HCT116 (cell line): ENCODE data around the gene ADPRHL1.

Experiments used
- CBX3 ChIP-seq: IDR thresholded peaks from 2 replicates; pipeline ENCODE4 v1.6.1; 2012; ENCODE audit warnings: low read depth
- EZH2 ChIP-seq: fragments of 200-600 bp; sonication (generic); IDR thresholded peaks from 2 replicates; pipeline ENCODE4 v1.6.1; 2017; ENCODE audit warnings: antibody characterized with exemption, mixed run types
- POLR2A ChIP-seq: IDR thresholded peaks from 2 replicates; pipeline ENCODE4 v1.7.0; 2011; ENCODE audit warnings: borderline replicate concordance; ENCODE audit not compliant: insufficient read depth, insufficient read length; ENCODE audit errors: extremely low read depth
- POLR2AphosphoS5 ChIP-seq: IDR thresholded peaks from 2 replicates; pipeline ENCODE4 v1.6.1; 2011; ENCODE audit warnings: mild to moderate bottlenecking, low read depth, low read length, moderate library complexity
- RAD21 ChIP-seq: IDR thresholded peaks from 2 replicates; pipeline ENCODE4 v1.6.1; 2012; ENCODE audit warnings: low read depth, mild to moderate bottlenecking
- SP1 ChIP-seq: IDR thresholded peaks from 2 replicates; pipeline ENCODE4 v1.6.1; 2012; ENCODE audit warnings: low read depth
- SRF ChIP-seq: IDR thresholded peaks from 2 replicates; pipeline ENCODE4 v1.6.1; 2012; ENCODE audit warnings: low read depth
- TCF7L2 ChIP-seq: IDR thresholded peaks from 2 replicates; pipeline ENCODE4 v1.7.0; 2011; ENCODE audit warnings: borderline replicate concordance, inconsistent platforms; ENCODE audit not compliant: insufficient read depth, insufficient read length; ENCODE audit errors: extremely low read depth
- YY1 ChIP-seq: IDR thresholded peaks from 2 replicates; pipeline ENCODE4 v1.6.1; 2011; ENCODE audit warnings: low read length, low read depth, moderate library complexity, mild to moderate bottlenecking; ENCODE audit not compliant: insufficient replicate concordance; ENCODE audit errors: extremely low read depth
- ZFX ChIP-seq: fragments of 450-650 bp; IDR thresholded peaks from 2 replicates; pipeline ENCODE4 v1.6.1; 2017
- TF ChIP-seq, protein P1 (sequence below), 3 experiments: fragments of 200-600 bp in 1 of 3; sonication (generic) in 1 of 3; IDR thresholded peaks in 2 of 3; conservative IDR thresholded peaks in 1 of 3; 2 replicates each; pipeline ENCODE4 v1.5.1; 2012 to 2017; ENCODE audit warnings: low read depth in 2 of 3, low read length in 2 of 3, antibody characterized with exemption in 1 of 3, borderline replicate concordance in 1 of 3, control low read depth in 1 of 3, mild to moderate bottlenecking in 1 of 3, mixed read lengths in 1 of 3, mixed run types in 1 of 3, moderate library complexity in 1 of 3; ENCODE audit not compliant: insufficient read depth in 1 of 3
- TF ChIP-seq, protein P2 (sequence below): IDR thresholded peaks from 2 replicates; pipeline ENCODE4 v1.6.1; 2012

DNA sequence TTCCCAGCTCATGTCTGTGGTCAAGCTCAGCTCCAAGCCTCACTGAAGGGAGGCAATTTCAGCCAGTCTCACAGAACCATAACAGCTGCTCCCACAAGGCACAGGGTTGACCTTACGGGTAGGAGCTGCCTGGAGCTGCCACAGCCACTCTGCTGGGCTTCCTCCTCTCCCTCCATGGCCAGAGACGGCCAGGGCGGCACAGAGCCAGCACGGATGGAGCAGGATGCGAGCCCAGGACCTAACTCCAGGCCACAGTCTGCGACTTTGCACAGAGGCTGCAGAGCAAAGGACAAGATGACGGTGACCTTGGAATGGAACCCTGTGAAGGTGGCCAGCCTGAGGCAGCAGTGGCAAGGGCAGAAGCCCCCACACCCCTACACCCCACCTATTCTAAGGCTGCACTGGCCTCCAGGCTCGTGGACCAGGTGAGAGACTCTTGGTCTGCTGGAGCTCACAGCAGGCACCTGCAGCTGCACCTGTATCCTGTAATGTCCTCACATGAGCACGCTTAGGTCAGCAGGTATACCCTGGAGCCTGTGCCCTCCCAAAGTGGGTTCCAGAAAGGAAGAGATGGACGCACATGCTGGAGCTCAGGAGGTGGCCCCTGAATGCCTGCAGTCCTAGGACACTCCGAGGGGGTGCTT is 29.6 kb downstream of the ADPRHL1 start:
- TF ChIP-seq CBX3 (no peak), SRF (no peak), SP1 (no peak), POLR2A (no peak), TCF7L2 (no peak), EZH2 (no peak), ZFX (no peak), RAD21 (no peak), POLR2AphosphoS5 (no peak), YY1 (no peak)
- TF ChIP-seq, protein P1, sequence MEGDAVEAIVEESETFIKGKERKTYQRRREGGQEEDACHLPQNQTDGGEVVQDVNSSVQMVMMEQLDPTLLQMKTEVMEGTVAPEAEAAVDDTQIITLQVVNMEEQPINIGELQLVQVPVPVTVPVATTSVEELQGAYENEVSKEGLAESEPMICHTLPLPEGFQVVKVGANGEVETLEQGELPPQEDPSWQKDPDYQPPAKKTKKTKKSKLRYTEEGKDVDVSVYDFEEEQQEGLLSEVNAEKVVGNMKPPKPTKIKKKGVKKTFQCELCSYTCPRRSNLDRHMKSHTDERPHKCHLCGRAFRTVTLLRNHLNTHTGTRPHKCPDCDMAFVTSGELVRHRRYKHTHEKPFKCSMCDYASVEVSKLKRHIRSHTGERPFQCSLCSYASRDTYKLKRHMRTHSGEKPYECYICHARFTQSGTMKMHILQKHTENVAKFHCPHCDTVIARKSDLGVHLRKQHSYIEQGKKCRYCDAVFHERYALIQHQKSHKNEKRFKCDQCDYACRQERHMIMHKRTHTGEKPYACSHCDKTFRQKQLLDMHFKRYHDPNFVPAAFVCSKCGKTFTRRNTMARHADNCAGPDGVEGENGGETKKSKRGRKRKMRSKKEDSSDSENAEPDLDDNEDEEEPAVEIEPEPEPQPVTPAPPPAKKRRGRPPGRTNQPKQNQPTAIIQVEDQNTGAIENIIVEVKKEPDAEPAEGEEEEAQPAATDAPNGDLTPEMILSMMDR (IDR thresholded peaks at IDR 0.05 in 2 of 3, conservative IDR thresholded peaks at IDR 0.05 in 1 of 3; ENCODE audit: borderline replicate concordance in 1 of 3, insufficient read depth in 1 of 3, low read depth in 2 of 3, low read length in 2 of 3): no peak
- TF ChIP-seq, protein P2, sequence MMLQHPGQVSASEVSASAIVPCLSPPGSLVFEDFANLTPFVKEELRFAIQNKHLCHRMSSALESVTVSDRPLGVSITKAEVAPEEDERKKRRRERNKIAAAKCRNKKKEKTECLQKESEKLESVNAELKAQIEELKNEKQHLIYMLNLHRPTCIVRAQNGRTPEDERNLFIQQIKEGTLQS: no peak
